GM18907 (cell line): ENCODE measurements around the gene BTN3A1.
"Not testable (repeated sequence)": the region's sequence is repeated elsewhere in the genome, so short reads cannot be mapped to it uniquely, and the experiment has no call there.

ENCODE experiments used
- ATAC-seq: cut with Tn5 transposase; IDR thresholded peaks from one replicate; pipeline ENCODE4 v1.9.1; 2021; ENCODE audit warnings: mild to moderate bottlenecking, moderate library complexity; ENCODE audit not compliant: unreplicated experiment

The BTN3A1 gene

GRCh38 chr6:26439151-26440125 is 37.4 kb downstream of the BTN3A1 start:
- no peak for ATAC-seq

GRCh38 chr6:26440977-26441358 is 38.9 kb downstream of the BTN3A1 start:
- no peak for ATAC-seq

GRCh38 chr6:26441977-26442376 is 39.9 kb downstream of the BTN3A1 start:
- ATAC-seq, result no peak

GRCh38 chr6:26445934-26446667 is 44.0 kb downstream of the BTN3A1 start:
- ATAC-seq, result peak; percentile 72

GRCh38 chr6:26447257-26447656 is 45.2 kb downstream of the BTN3A1 start:
- no peak for ATAC-seq

- no peak for ATAC-seq
Observed at GRCh38 chr6:26450240-26450639, 48.2 kb downstream of the BTN3A1 start.

- no peak for ATAC-seq
Observed at GRCh38 chr6:26452631-26453235, 50.7 kb downstream of the BTN3A1 start.

GRCh38 chr6:26454631-26455030 is 52.6 kb downstream of the BTN3A1 start:
- no peak for ATAC-seq

GRCh38 chr6:26455357-26455970 is 53.4 kb downstream of the BTN3A1 start:
- ATAC-seq, result no peak

GRCh38 chr6:26457264-26457805 is 55.3 kb downstream of the BTN3A1 start:
- peak; percentile 28 for ATAC-seq

- ATAC-seq, result peak; percentile 96
Observed at GRCh38 chr6:26457806-26458688, 56.0 kb downstream of the BTN3A1 start, which contains the start of gene BTN2A1. BTN2A1 (plus strand) TSS chr6:26457955; CDS start chr6:26458637, 682 bp downstream.

- ATAC-seq, result no peak
Observed at GRCh38 chr6:26459023-26459810, 57.1 kb downstream of the BTN3A1 start.

- ATAC-seq, result not testable (repeated sequence)
Observed at GRCh38 chr6:26461353-26461752, 59.3 kb downstream of the BTN3A1 start.

GRCh38 chr6:26464014-26464413 is 61.9 kb downstream of the BTN3A1 start:
- no peak for ATAC-seq

GRCh38 chr6:26464416-26465131 is 62.5 kb downstream of the BTN3A1 start:
- no peak for ATAC-seq
